Astrocyte of the cerebellum (primary cell): ENCODE data around the gene ACOX2.
A peak's percentile ranks its signal among the peaks of the same experiment; 100 is the strongest.

ENCODE experiments used
- DNase-seq: peaks from one replicate; pipeline ENCODE4 v3.0.0-alpha.2; 2011; ENCODE audit warnings: low read depth
- H3K4me3 ChIP-seq: 2 replicates; pipeline ENCODE4 v1.5.1; 2011; ENCODE audit warnings: mild to moderate bottlenecking, low read depth, low read length, moderate library complexity
- CTCF ChIP-seq: IDR thresholded peaks from 2 replicates; pipeline ENCODE4 v1.5.1; 2012; ENCODE audit warnings: low read length, low read depth, moderate library complexity, mild to moderate bottlenecking; ENCODE audit errors: missing control alignments
- in situ Hi-C: cut with HindIII; loops from 2 replicates; pipeline ENCODE4 v1.10.0; 2017; ENCODE audit warnings: low sequenced_read_pairs

ACOX2 gene

GRCh38 chr3:58567251-58567515 is 30.2 kb upstream of the ACOX2 start:
- TF ChIP-seq CTCF = no peak
- H3K4me3 ChIP-seq = no peak overlapping the region
- in situ Hi-C loops = no loop called here
- DNase-seq = no peak

- in situ Hi-C loops = no loop called here
- no peak for DNase-seq
- TF ChIP-seq CTCF = no peak
- no peak overlapping the region for H3K4me3 ChIP-seq
Observed at GRCh38 chr3:58566398-58567250, 29.6 kb upstream of the ACOX2 start.

GRCh38 chr3:58565621-58566397 is 28.8 kb upstream of the ACOX2 start:
- H3K4me3 ChIP-seq = no peak overlapping the region
- no peak for DNase-seq
- no peak for TF ChIP-seq CTCF
- in situ Hi-C loops = no loop called here

- DNase-seq = peak; percentile 53
- in situ Hi-C loops = no loop called here
- no peak overlapping the region for H3K4me3 ChIP-seq
- no peak for TF ChIP-seq CTCF
Observed at GRCh38 chr3:58564456-58565160, 27.6 kb upstream of the ACOX2 start.

GRCh38 chr3:58564054-58564453 is 27.1 kb upstream of the ACOX2 start:
- no peak for DNase-seq
- in situ Hi-C loops = no loop called here
- no peak for TF ChIP-seq CTCF
- H3K4me3 ChIP-seq = no peak overlapping the region

- in situ Hi-C loops = no loop called here
- DNase-seq = no peak
- TF ChIP-seq CTCF = no peak
Observed at GRCh38 chr3:58563386-58564035, 26.5 kb upstream of the ACOX2 start.

More at GRCh38 chr3:58563386-58564035, 26.5 kb upstream of the ACOX2 start:
- no peak overlapping the region for H3K4me3 ChIP-seq
